Measurements from ENCODE around the gene ABCC8.

The ABCC8 gene

DNA sequence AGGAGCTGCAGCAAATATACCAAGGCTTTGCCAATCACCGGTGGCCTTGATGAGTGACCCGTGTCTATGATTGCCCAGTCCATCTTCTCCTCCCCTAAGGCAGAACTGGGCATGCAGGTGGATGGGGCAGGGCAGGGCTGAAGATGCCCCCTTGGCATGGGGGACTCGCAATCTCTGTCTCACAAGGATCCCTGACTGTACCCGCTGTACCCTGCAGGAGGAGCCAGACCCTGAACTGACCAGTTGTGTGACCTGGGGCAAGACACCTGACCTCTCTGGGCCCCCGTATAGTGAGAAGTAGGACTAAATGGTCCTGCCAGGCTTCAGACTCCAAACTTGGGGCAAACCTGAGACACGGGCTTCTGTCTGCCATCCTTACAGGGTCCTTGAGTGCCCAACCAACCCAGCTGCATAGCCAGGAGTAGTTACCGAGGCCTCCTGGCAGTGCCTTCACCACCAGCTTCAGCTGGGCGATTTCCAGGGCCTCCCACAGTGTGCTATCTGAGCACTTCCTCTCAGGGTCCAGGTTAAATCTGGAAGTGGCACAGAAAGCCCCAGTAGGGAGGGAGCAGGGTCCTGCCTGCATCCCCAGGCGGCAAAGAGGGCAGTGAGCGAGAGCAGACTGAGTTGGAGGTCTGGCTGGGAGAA lies 81.8 kb downstream of the ABCC8 start:
- no peak overlapping the region for H3K9ac ChIP-seq
- no peak overlapping the region for H3K4me2 ChIP-seq
- no peaks in the 10 kb centered on the region for H4K20me1 ChIP-seq (ENCODE audit: insufficient read depth)
- no peak overlapping the region for H3K4me3 ChIP-seq (IDR thresholded peaks at IDR 0.05; ENCODE audit: insufficient read depth, low read depth, low read length)
- H3K4me1 ChIP-seq (ENCODE audit: low read depth, poor library complexity, severe bottlenecking), result peaks cover 4% of the 10 kb centered on the region
- no peak overlapping the region for H3K27ac ChIP-seq
- no peaks in the 10 kb centered on the region for H3K27me3 ChIP-seq (ENCODE audit: insufficient read depth, low read depth)
- no peaks in the 10 kb centered on the region for H3K36me3 ChIP-seq (ENCODE audit: insufficient read depth)
- no peak overlapping the region for H2AFZ ChIP-seq (ENCODE audit: low read depth)
- TF ChIP-seq, protein P1, sequence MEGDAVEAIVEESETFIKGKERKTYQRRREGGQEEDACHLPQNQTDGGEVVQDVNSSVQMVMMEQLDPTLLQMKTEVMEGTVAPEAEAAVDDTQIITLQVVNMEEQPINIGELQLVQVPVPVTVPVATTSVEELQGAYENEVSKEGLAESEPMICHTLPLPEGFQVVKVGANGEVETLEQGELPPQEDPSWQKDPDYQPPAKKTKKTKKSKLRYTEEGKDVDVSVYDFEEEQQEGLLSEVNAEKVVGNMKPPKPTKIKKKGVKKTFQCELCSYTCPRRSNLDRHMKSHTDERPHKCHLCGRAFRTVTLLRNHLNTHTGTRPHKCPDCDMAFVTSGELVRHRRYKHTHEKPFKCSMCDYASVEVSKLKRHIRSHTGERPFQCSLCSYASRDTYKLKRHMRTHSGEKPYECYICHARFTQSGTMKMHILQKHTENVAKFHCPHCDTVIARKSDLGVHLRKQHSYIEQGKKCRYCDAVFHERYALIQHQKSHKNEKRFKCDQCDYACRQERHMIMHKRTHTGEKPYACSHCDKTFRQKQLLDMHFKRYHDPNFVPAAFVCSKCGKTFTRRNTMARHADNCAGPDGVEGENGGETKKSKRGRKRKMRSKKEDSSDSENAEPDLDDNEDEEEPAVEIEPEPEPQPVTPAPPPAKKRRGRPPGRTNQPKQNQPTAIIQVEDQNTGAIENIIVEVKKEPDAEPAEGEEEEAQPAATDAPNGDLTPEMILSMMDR (conservative IDR thresholded peaks at IDR 0.05; ENCODE audit: low read depth, low read length), result no peak
- no peaks in the 10 kb centered on the region for H3K79me2 ChIP-seq (ENCODE audit: insufficient read depth, low read depth)

DNA sequence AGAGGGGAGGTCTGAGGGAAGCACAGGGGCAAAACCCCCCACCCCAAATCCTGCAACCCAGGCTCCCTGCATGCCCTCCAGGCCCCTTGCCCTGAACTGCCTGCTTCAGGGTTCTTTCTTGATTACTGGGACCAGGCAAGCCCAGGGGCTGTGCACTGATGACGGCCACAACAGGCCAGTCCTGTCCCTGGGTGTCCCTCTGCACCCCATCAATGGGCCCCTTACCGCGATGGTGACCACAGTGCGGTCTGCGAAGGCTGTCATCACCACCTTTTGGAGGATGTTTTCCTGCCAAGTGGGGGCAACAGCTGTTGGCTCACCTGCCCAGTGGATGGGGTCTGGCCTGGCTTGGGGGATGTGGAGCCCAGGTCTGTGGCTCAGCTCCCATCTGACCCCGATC lies 83.2 kb downstream of the ABCC8 start:
- Histone ChIP-seq H3K4me3 (IDR thresholded peaks at IDR 0.05; ENCODE audit: insufficient read depth, low read depth, low read length) (no peak overlapping the region), H3K4me2 (no peak overlapping the region)

DNA sequence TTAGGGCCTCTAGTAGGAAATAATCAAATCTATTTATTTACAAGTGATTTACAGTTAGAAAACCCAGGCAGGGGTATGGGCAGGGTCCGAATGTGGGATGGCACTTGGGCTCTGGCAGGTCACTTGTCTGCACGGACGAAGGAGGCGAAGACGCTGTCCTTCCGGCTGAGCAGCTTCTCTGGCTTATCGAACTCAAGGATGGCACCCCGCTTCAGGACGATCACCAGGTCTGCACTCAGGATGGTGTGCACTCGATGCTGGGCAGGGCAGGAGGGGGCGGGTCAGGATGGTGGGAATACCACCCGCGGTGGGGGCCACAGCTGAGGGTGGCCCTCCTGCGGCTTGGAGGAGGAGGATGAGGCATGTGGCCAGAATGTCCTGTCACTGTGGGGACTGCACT lies 83.8 kb downstream of the ABCC8 start:
- H3K4me1 ChIP-seq (ENCODE audit: low read depth, poor library complexity, severe bottlenecking), result peaks cover 7% of the 10 kb centered on the region
- TF ChIP-seq, protein P1 (conservative IDR thresholded peaks at IDR 0.05; ENCODE audit: low read depth, low read length), result no peak
- no peaks in the 10 kb centered on the region for H3K79me2 ChIP-seq (ENCODE audit: insufficient read depth, low read depth)
- no peak overlapping the region for H3K4me3 ChIP-seq (IDR thresholded peaks at IDR 0.05; ENCODE audit: insufficient read depth, low read depth, low read length)
- no peak overlapping the region for H2AFZ ChIP-seq (ENCODE audit: low read depth)
- no peaks in the 10 kb centered on the region for H3K27me3 ChIP-seq (ENCODE audit: insufficient read depth, low read depth)
- H3K27ac ChIP-seq, result no peak overlapping the region
- H3K36me3 ChIP-seq (ENCODE audit: insufficient read depth), result no peaks in the 10 kb centered on the region
- no peak overlapping the region for H3K4me2 ChIP-seq
- no peak overlapping the region for H3K9ac ChIP-seq
- H4K20me1 ChIP-seq (ENCODE audit: insufficient read depth), result no peaks in the 10 kb centered on the region

More for the DNA sequence above, 83.2 kb downstream of the ABCC8 start:
- Histone ChIP-seq H2AFZ (ENCODE audit: low read depth) (no peak overlapping the region), H3K27me3 (ENCODE audit: insufficient read depth, low read depth) (no peaks in the 10 kb centered on the region), H3K27ac (no peak overlapping the region), H3K4me1 (ENCODE audit: low read depth, poor library complexity, severe bottlenecking) (peaks cover 7% of the 10 kb centered on the region), H4K20me1 (ENCODE audit: insufficient read depth) (no peaks in the 10 kb centered on the region), H3K79me2 (ENCODE audit: insufficient read depth, low read depth) (no peaks in the 10 kb centered on the region), H3K9ac (no peak overlapping the region), H3K36me3 (ENCODE audit: insufficient read depth) (no peaks in the 10 kb centered on the region)
- TF ChIP-seq, protein P1 (conservative IDR thresholded peaks at IDR 0.05; ENCODE audit: low read depth, low read length), result no peak

- no peak overlapping the region for H3K4me2 ChIP-seq
- no peak overlapping the region for H2AFZ ChIP-seq (ENCODE audit: low read depth)
- H3K4me3 ChIP-seq (IDR thresholded peaks at IDR 0.05; ENCODE audit: insufficient read depth, low read depth, low read length), result no peak overlapping the region
- H3K9ac ChIP-seq, result no peak overlapping the region
- no peaks in the 10 kb centered on the region for H3K79me2 ChIP-seq (ENCODE audit: insufficient read depth, low read depth)
- H3K4me1 ChIP-seq (ENCODE audit: low read depth, poor library complexity, severe bottlenecking), result peaks cover 7% of the 10 kb centered on the region
- no peaks in the 10 kb centered on the region for H4K20me1 ChIP-seq (ENCODE audit: insufficient read depth)
- no peaks in the 10 kb centered on the region for H3K36me3 ChIP-seq (ENCODE audit: insufficient read depth)
- no peaks in the 10 kb centered on the region for H3K27me3 ChIP-seq (ENCODE audit: insufficient read depth, low read depth)
- no peak overlapping the region for H3K27ac ChIP-seq
- TF ChIP-seq, protein P1 (conservative IDR thresholded peaks at IDR 0.05; ENCODE audit: low read depth, low read length), result no peak
Observed at GRCh38 chr11:17391493-17392355, 84.9 kb downstream of the ABCC8 start.

Measured in KMS-11 (cell line).